HEK293 (cell line): ENCODE data around the gene BLOC1S6.

ENCODE experiments used
- CTCF ChIA-PET: fragments of 350-600 bp; formaldehyde crosslinking; extraction: SDS; loops from one replicate; lab custom pipeline; 2021; ENCODE audit warnings: antibody characterized with exemption; lab: Yijun Ruan, JAX
- POLR2A ChIA-PET: fragments of 300-600 bp; formaldehyde crosslinking; extraction: SDS; loops from one replicate; lab custom pipeline; 2020; ENCODE audit warnings: antibody characterized with exemption, inconsistent platforms; lab: Yijun Ruan, JAX
- H3K27ac ChIP-seq: fragments of 200-500 bp; sonication (Bioruptor generic); 2 replicates; pipeline ENCODE4 v1.5.1; 2014; ENCODE audit warnings: low read depth, low read length, control low read depth, inconsistent platforms; ENCODE audit errors: extremely low read depth
- H3K36me3 ChIP-seq, 2 experiments: fragments of 200-500 bp in 1 of 2; sonication (Bioruptor generic) in 1 of 2; 1 replicate in 1 of 2; 2 replicates in 1 of 2; pipeline ENCODE4 v1.5.1; 2014 to 2017; ENCODE audit warnings: inconsistent platforms in 2 of 2, low read length in 2 of 2; ENCODE audit not compliant: control insufficient read depth in 2 of 2, insufficient read depth in 1 of 2
- H3K4me1 ChIP-seq: fragments of 200-500 bp; sonication (Bioruptor generic); 2 replicates; pipeline ENCODE4 v1.5.1; 2014; ENCODE audit warnings: mild to moderate bottlenecking, low read length, inconsistent platforms; ENCODE audit not compliant: control insufficient read depth, insufficient read depth
- H3K4me3 ChIP-seq: 2 replicates; pipeline ENCODE4 v1.5.1; 2011; ENCODE audit warnings: low read depth, mild to moderate bottlenecking, control low read depth, low read length, moderate library complexity
- H3K9me3 ChIP-seq: fragments of 200-500 bp; sonication (Bioruptor generic); 2 replicates; pipeline ENCODE4 v1.5.1; 2014; ENCODE audit warnings: low read depth, low read length, inconsistent platforms; ENCODE audit not compliant: control insufficient read depth, insufficient read depth
- FEZF1 ChIP-seq: fragments of 450-650 bp; formaldehyde crosslinking; IDR thresholded peaks from 2 replicates; pipeline ENCODE4 v1.5.1; 2016; ENCODE audit warnings: missing biosample characterization, missing genetic modification characterization
- GLI4 ChIP-seq: fragments of 450-650 bp; formaldehyde crosslinking; IDR thresholded peaks from 2 replicates; pipeline ENCODE4 v1.5.1; 2016; ENCODE audit warnings: missing biosample characterization, missing genetic modification characterization
- HIC1 ChIP-seq: fragments of 450-650 bp; formaldehyde crosslinking; IDR thresholded peaks from 2 replicates; pipeline ENCODE4 v1.5.1; 2016; ENCODE audit warnings: missing biosample characterization, missing genetic modification characterization
- IKZF3 ChIP-seq: fragments of 450-650 bp; IDR thresholded peaks from 2 replicates; pipeline ENCODE4 v1.5.0; 2018; ENCODE audit warnings: missing biosample characterization, mild to moderate bottlenecking, missing genetic modification characterization, moderate library complexity
- KLF8 ChIP-seq: fragments of 450-650 bp; formaldehyde crosslinking; IDR thresholded peaks from 2 replicates; pipeline ENCODE4 v1.5.1; 2016; ENCODE audit warnings: missing biosample characterization, missing genetic modification characterization
- MEIS1 ChIP-seq: sonication (generic); formaldehyde crosslinking; IDR thresholded peaks from 2 replicates; pipeline ENCODE4 v1.8.1; 2022; ENCODE audit warnings: missing genetic modification reagents, mild to moderate bottlenecking, borderline replicate concordance
- PRDM2 ChIP-seq: fragments of 450-650 bp; formaldehyde crosslinking; IDR thresholded peaks from 2 replicates; pipeline ENCODE4 v1.5.1; 2016; ENCODE audit warnings: missing biosample characterization, missing genetic modification characterization, borderline replicate concordance
- TCF7L2 ChIP-seq: IDR thresholded peaks from 2 replicates; pipeline ENCODE4 v1.6.1; 2011; ENCODE audit warnings: low read depth, mild to moderate bottlenecking, inconsistent platforms, low read length, moderate library complexity, borderline replicate concordance
- YY1 ChIP-seq: fragments of 450-650 bp; formaldehyde crosslinking; IDR thresholded peaks from 2 replicates; pipeline ENCODE4 v1.5.1; 2018; ENCODE audit warnings: missing biosample characterization, missing genetic modification characterization
- ZBTB11 ChIP-seq: fragments of 450-650 bp; formaldehyde crosslinking; conservative IDR thresholded peaks from 2 replicates; pipeline ENCODE4 v1.5.1; 2016; ENCODE audit warnings: low read depth, missing biosample characterization, missing genetic modification characterization
- ZBTB26 ChIP-seq: fragments of 450-650 bp; formaldehyde crosslinking; optimal IDR thresholded peaks from 2 replicates; pipeline ENCODE3; 2016; ENCODE audit warnings: missing biosample characterization, mild to moderate bottlenecking, missing genetic modification characterization
- ZFP37 ChIP-seq: fragments of 450-650 bp; formaldehyde crosslinking; IDR thresholded peaks from 2 replicates; pipeline ENCODE4 v1.5.1; 2016; ENCODE audit warnings: missing biosample characterization, missing genetic modification characterization
- ZNF146 ChIP-seq: fragments of 450-650 bp; formaldehyde crosslinking; IDR thresholded peaks from 2 replicates; pipeline ENCODE4 v1.5.1; 2016; ENCODE audit warnings: missing biosample characterization, missing genetic modification characterization
- ZNF174 ChIP-seq: fragments of 450-650 bp; formaldehyde crosslinking; IDR thresholded peaks from 2 replicates; pipeline ENCODE4 v1.5.0; 2017; ENCODE audit warnings: missing biosample characterization, mild to moderate bottlenecking, missing genetic modification characterization
- ZNF18 ChIP-seq: fragments of 450-650 bp; formaldehyde crosslinking; IDR thresholded peaks from 2 replicates; pipeline ENCODE4 v1.5.1; 2016; ENCODE audit warnings: missing biosample characterization, missing genetic modification characterization
- ZNF248 ChIP-seq: fragments of 450-650 bp; formaldehyde crosslinking; IDR thresholded peaks from 2 replicates; pipeline ENCODE4 v1.5.1; 2017; ENCODE audit warnings: missing biosample characterization, missing genetic modification characterization
- ZNF274 ChIP-seq, 2 experiments: fragments of 200-500 bp in 1 of 2; fragments of 450-650 bp in 1 of 2; sonication (Bioruptor generic) in 1 of 2; formaldehyde crosslinking in 1 of 2; IDR thresholded peaks; 2 replicates each; pipeline versions ENCODE4 v1.5.1 to v1.6.1; 2014 to 2016; ENCODE audit warnings: borderline replicate concordance in 1 of 2, inconsistent platforms in 1 of 2, low read length in 1 of 2, missing biosample characterization in 1 of 2, missing genetic modification characterization in 1 of 2
- ZNF311 ChIP-seq: fragments of 450-650 bp; formaldehyde crosslinking; IDR thresholded peaks from 2 replicates; pipeline ENCODE4 v1.5.1; 2017; ENCODE audit warnings: missing biosample characterization, missing genetic modification characterization, borderline replicate concordance
- ZNF48 ChIP-seq: fragments of 450-650 bp; formaldehyde crosslinking; IDR thresholded peaks from 2 replicates; pipeline ENCODE4 v1.5.1; 2016; ENCODE audit warnings: missing biosample characterization, missing genetic modification characterization
- ZNF596 ChIP-seq: fragments of 450-650 bp; IDR thresholded peaks from 2 replicates; pipeline ENCODE4 v1.5.0; 2018; ENCODE audit warnings: missing biosample characterization, mild to moderate bottlenecking, missing genetic modification characterization, moderate library complexity
- ZNF776 ChIP-seq: fragments of 450-650 bp; formaldehyde crosslinking; IDR thresholded peaks from 2 replicates; pipeline ENCODE4 v1.5.0; 2017; ENCODE audit warnings: missing biosample characterization, missing genetic modification characterization, borderline replicate concordance
- ZNF785 ChIP-seq: fragments of 450-650 bp; formaldehyde crosslinking; IDR thresholded peaks from 2 replicates; pipeline ENCODE4 v1.5.1; 2016; ENCODE audit warnings: missing biosample characterization, missing genetic modification characterization
- ZNF830 ChIP-seq: fragments of 450-650 bp; IDR thresholded peaks from 2 replicates; pipeline ENCODE4 v1.5.0; 2018; ENCODE audit warnings: missing biosample characterization, missing genetic modification characterization, low read depth, mild to moderate bottlenecking, moderate library complexity
- ZSCAN30 ChIP-seq: fragments of 450-650 bp; IDR thresholded peaks from 2 replicates; pipeline ENCODE4 v1.5.1; 2018; ENCODE audit warnings: missing biosample characterization, mild to moderate bottlenecking, missing genetic modification characterization, moderate library complexity

Gene BLOC1S6

GRCh38 chr15:45603881-45604280, 16.7 kb downstream of the BLOC1S6 start (continued):
- TF ChIP-seq PRDM2 (tag by site-specific recombination) (no peak), YY1 (no peak), ZNF785 (tag by site-specific recombination) (no peak), ZNF174 (no peak), ZNF830 (tag by site-specific recombination) (no peak), ZNF248 (no peak), GLI4 (no peak), ZNF18 (tag by site-specific recombination) (no peak), IKZF3 (tag by site-specific recombination) (no peak), ZNF311 (no peak)

GRCh38 chr15:45604326-45604725, 17.1 kb downstream of the BLOC1S6 start:
- Histone ChIP-seq H3K9me3 (no peaks in the 10 kb centered on the region), H3K4me3 (no peak overlapping the region), H3K36me3 (peaks cover 0 to 18% of the 10 kb centered on the region in 2 experiments; a peak in 2 of 3 replicates), H3K4me1 (no peaks in the 10 kb centered on the region), H3K27ac (no peak overlapping the region)
- ChIA-PET CTCF (interaction anchor here (1.0 to 1.6 kb wide), 2 partner anchors 8 to 9 kb away, joined by 3 to 6 read pairs; no protein-coding TSS in a partner anchor), POLR2A (no interaction called here)
- no peak for TF ChIP-seq ZBTB26 (tag by site-specific recombination)
- TF ChIP-seq ZNF596 (tag by site-specific recombination), result no peak
- no peak for TF ChIP-seq TCF7L2
- TF ChIP-seq HIC1 (tag by site-specific recombination), result no peak
- no peak for TF ChIP-seq ZBTB11 (tag by site-specific recombination)
- no peak for TF ChIP-seq ZNF146 (tag by site-specific recombination)
- TF ChIP-seq ZNF274 (IDR thresholded peaks at IDR 0.05; ENCODE audit: low read length), result no peak
- no peak for TF ChIP-seq ZNF274 (tag by site-specific recombination; IDR thresholded peaks at IDR 0.05; ENCODE audit: borderline replicate concordance)
- no peak for TF ChIP-seq FEZF1 (tag by site-specific recombination)
- no peak for TF ChIP-seq MEIS1 (CRISPR knock-in tag)
- no peak for TF ChIP-seq ZNF776 (tag by site-specific recombination)
- no peak for TF ChIP-seq ZNF48 (tag by site-specific recombination)
- TF ChIP-seq ZFP37 (tag by site-specific recombination), result no peak
- TF ChIP-seq KLF8 (tag by site-specific recombination), result no peak
- TF ChIP-seq ZSCAN30, result no peak
